Chondrocyte (in vitro differentiated cells): ENCODE data around the gene SEC11A. TPM values are rescaled to one million over a fixed set of nuclear protein-coding genes. Genes with fewer than 3 reads are reported as not detected.
A peak's percentile ranks its signal among the peaks of the same experiment; 100 is the strongest.

Experiments
- DNase-seq: peaks from one replicate; pipeline ENCODE4 v3.0.0; 2021; ENCODE audit warnings: mixed read lengths, low spot score
- H3K27ac Mint-ChIP-seq: one replicate; pipeline ENCODE4 v1.8.0; 2021; ENCODE audit warnings: mild to moderate bottlenecking, moderate library complexity, mixed read lengths; ENCODE audit not compliant: unreplicated experiment
- H3K27me3 Mint-ChIP-seq: 2 replicates; pipeline ENCODE4 v1.8.0; 2021; ENCODE audit warnings: low read depth, mixed read lengths
- H3K36me3 Mint-ChIP-seq: 2 replicates; pipeline ENCODE4 v1.8.0; 2021; ENCODE audit warnings: low read depth, mixed read lengths
- H3K4me1 Mint-ChIP-seq: 2 replicates; pipeline ENCODE4 v1.8.0; 2021; ENCODE audit warnings: low read depth, mild to moderate bottlenecking, mixed read lengths
- H3K4me3 Mint-ChIP-seq: one replicate; pipeline ENCODE4 v1.8.0; 2021; ENCODE audit warnings: mild to moderate bottlenecking, moderate library complexity, mixed read lengths; ENCODE audit not compliant: unreplicated experiment
- H3K9me3 Mint-ChIP-seq: 2 replicates; pipeline ENCODE4 v1.8.0; 2021; ENCODE audit warnings: low read depth, mixed read lengths
- CTCF ChIP-seq: fragments of 200-600 bp; sonication (generic); IDR thresholded peaks from 2 replicates; pipeline ENCODE4 v1.5.0; 2021; ENCODE audit warnings: antibody characterized with exemption, mild to moderate bottlenecking, moderate library complexity
- total RNA-seq: library from RNA; stranded (reverse); gene quantifications from 3 replicates; pipeline ENCODE4 v1.2.1, GENCODE V29; 2021

Gene SEC11A
- total RNA-seq, 1 donor from 2014 or later: 195 TPM

- H3K4me1 Mint-ChIP-seq: peaks cover under 1% of the 10 kb centered on the region
- H3K27me3 Mint-ChIP-seq: no peaks in the 10 kb centered on the region
- H3K9me3 Mint-ChIP-seq: peaks cover 17% of the 10 kb centered on the region
- H3K27ac Mint-ChIP-seq: no peak overlapping the region
- no peak for TF ChIP-seq CTCF
- no peak overlapping the region for H3K4me3 Mint-ChIP-seq
- peaks cover 29% of the 10 kb centered on the region for H3K36me3 Mint-ChIP-seq
- DNase-seq: no peak
These were observed 90.8 kb downstream of the SEC11A start for GRCh38 chr15:84625123-84625522.

GRCh38 chr15:84624359-84624758 lies 91.6 kb downstream of the SEC11A start:
- H3K27ac Mint-ChIP-seq: no peak overlapping the region
- H3K4me3 Mint-ChIP-seq: no peak overlapping the region
- peaks cover 33% of the 10 kb centered on the region for H3K36me3 Mint-ChIP-seq
- H3K27me3 Mint-ChIP-seq: no peaks in the 10 kb centered on the region
- no peaks in the 10 kb centered on the region for H3K4me1 Mint-ChIP-seq
- peaks cover 21% of the 10 kb centered on the region for H3K9me3 Mint-ChIP-seq
- DNase-seq: no peak
- no peak for TF ChIP-seq CTCF

GRCh38 chr15:84621358-84621979 lies 94.5 kb downstream of the SEC11A start:
- H3K9me3 Mint-ChIP-seq: peaks cover 22% of the 10 kb centered on the region
- H3K4me1 Mint-ChIP-seq: no peaks in the 10 kb centered on the region
- H3K27ac Mint-ChIP-seq: no peak overlapping the region

GRCh38 chr15:84620626-84621025 lies 95.3 kb downstream of the SEC11A start:
- Mint-ChIP-seq H3K4me1 (no peaks in the 10 kb centered on the region), H3K4me3 (no peak overlapping the region), H3K36me3 (peaks cover 33% of the 10 kb centered on the region), H3K27ac (no peak overlapping the region), H3K27me3 (no peaks in the 10 kb centered on the region), H3K9me3 (peaks cover 22% of the 10 kb centered on the region)
- TF ChIP-seq CTCF: no peak
- peak; percentile 59 for DNase-seq

More at GRCh38 chr15:84621358-84621979, 94.5 kb downstream of the SEC11A start:
- peak; percentile 38 for DNase-seq
- no peak for TF ChIP-seq CTCF
- no peak overlapping the region for H3K4me3 Mint-ChIP-seq
- H3K27me3 Mint-ChIP-seq: no peaks in the 10 kb centered on the region
- peaks cover 33% of the 10 kb centered on the region for H3K36me3 Mint-ChIP-seq

Other genes with a start within 250 kb of the SEC11A start
- 8.8 to 11.9 TPM (median 10.5 TPM) in 3 replicates for gene ZSCAN2, start 115.1 kb downstream of the SEC11A start, total RNA-seq
- 13.6 to 21.9 TPM (median 17.0 TPM) in 3 replicates for gene WDR73, start 61.9 kb downstream of the SEC11A start, total RNA-seq
- 5.7 to 8.5 TPM (median 7.8 TPM) in 3 replicates for gene NMB, start 57.9 kb downstream of the SEC11A start, total RNA-seq
- gene ZNF592, start 32.5 kb upstream of the SEC11A start, total RNA-seq: 30.6 to 31.5 TPM (median 30.6 TPM) in 3 replicates
- 0.56 to 6.4 TPM (median 4.2 TPM) in 3 replicates for gene ALPK3, start 101.2 kb upstream of the SEC11A start, total RNA-seq
- gene SLC28A1, start 168.5 kb upstream of the SEC11A start, total RNA-seq: not detected in 3 replicates